HUES48 (cell line): Measurements from ENCODE around the gene HEPN1.
"Not testable (repeated sequence)": the region's sequence is repeated elsewhere in the genome, so short reads cannot be mapped to it uniquely, and the experiment has no call there.

Experiments
- H3K27ac ChIP-seq: one replicate; pipeline ENCODE4 v1.7.0; 2013; ENCODE audit warnings: low read depth, low read length, inconsistent platforms
- H3K27me3 ChIP-seq: 2 replicates; pipeline ENCODE4 v1.6.1; 2013; ENCODE audit warnings: mild to moderate bottlenecking, low read length; ENCODE audit not compliant: control insufficient read depth, insufficient read depth
- H3K36me3 ChIP-seq: 2 replicates; pipeline ENCODE4 v1.6.1; 2013; ENCODE audit warnings: low read length; ENCODE audit not compliant: control insufficient read depth, insufficient read depth
- H3K4me1 ChIP-seq: 2 replicates; pipeline ENCODE4 v1.6.1; 2013; ENCODE audit warnings: mild to moderate bottlenecking, low read length; ENCODE audit not compliant: control insufficient read depth, insufficient read depth
- H3K4me3 ChIP-seq: 2 replicates; pipeline ENCODE4 v1.5.1; 2013; ENCODE audit warnings: mild to moderate bottlenecking, low read depth, low read length
- H3K9ac ChIP-seq: 2 replicates; pipeline ENCODE4 v1.6.1; 2013; ENCODE audit warnings: mild to moderate bottlenecking, low read depth, low read length, moderate library complexity
- H3K9me3 ChIP-seq: 2 replicates; pipeline ENCODE4 v1.6.1; 2013; ENCODE audit warnings: low read length; ENCODE audit not compliant: control insufficient read depth, insufficient read depth

HEPN1 gene

GRCh38 chr11:124968197-124968596, 49.1 kb downstream of the HEPN1 start:
- H3K4me1 ChIP-seq, H3K4me3 ChIP-seq, H3K27me3 ChIP-seq, H3K27ac ChIP-seq, H3K36me3 ChIP-seq, H3K9me3 ChIP-seq, H3K9ac ChIP-seq: not testable (repeated sequence)
